HCT116 (cell line): ENCODE data around the gene MPV17L2. TPM values are rescaled to one million over a fixed set of nuclear protein-coding genes. Genes with fewer than 3 reads are reported as not detected.

Experiments used
- ATAC-seq: fragments of 200-7000 bp; cut with Tn5 transposase; 2 replicates; pipeline ENCODE4 v1.9.1; 2020; ENCODE audit warnings: mild to moderate bottlenecking, moderate library complexity
- BruUV-seq: library from RNA; stranded (reverse); fragments of 400-500 nt; replicated peaks from 2 replicates; lab custom pipeline; 2021; lab: Mats Ljungman, UMichigan
- CTCF ChIA-PET: fragments of 300-600 bp; sonication (Branson Sonifier 250); formaldehyde crosslinking; loops from one replicate; lab custom pipeline; 2021; ENCODE audit warnings: antibody characterized with exemption; lab: Charles Lee
- POLR2A ChIA-PET: fragments of 300-600, 350-600 bp; sonication (Branson Sonifier 250); formaldehyde crosslinking; loops from one replicate; lab custom pipeline; 2021; ENCODE audit warnings: antibody characterized with exemption; lab: Charles Lee
- RAD21 ChIA-PET, 2 experiments: fragments of 300-600 bp; sonication (Branson Sonifier 250); formaldehyde crosslinking; loops; one replicate each; lab custom pipeline; 2023; ENCODE audit warnings: low total read pairs in 2 of 2; ENCODE audit not compliant: uncharacterized antibody in 2 of 2, unreplicated experiment in 2 of 2, low non-redundant PET in 1 of 2; lab: Charles Lee
- DNase-seq: peaks from one replicate; pipeline ENCODE4 v3.0.0-alpha.2; 2010; ENCODE audit warnings: low read depth, low spot score
- H2AFZ ChIP-seq: fragments of 200-600 bp; shearing (Covaris generic), sonication (generic); 2 replicates; pipeline ENCODE4 v1.6.1; 2017; ENCODE audit warnings: low read depth, mixed run types, mixed read lengths, antibody characterized with exemption, low read length; ENCODE audit not compliant: poor library complexity, severe bottlenecking
- H3K27ac ChIP-seq: 2 replicates; pipeline ENCODE4 v1.5.1; 2012; ENCODE audit warnings: low read depth, low read length
- H3K27me3 ChIP-seq: fragments of 200-600 bp; sonication (generic); 2 replicates; pipeline ENCODE4 v1.6.1; 2016; ENCODE audit warnings: mixed run types, low read length, mixed read lengths; ENCODE audit not compliant: insufficient read depth
- H3K36me3 ChIP-seq, 2 experiments: fragments of 200-500 bp in 1 of 2; fragments of 200-600 bp in 1 of 2; sonication (Bioruptor generic) in 1 of 2; sonication (generic) in 1 of 2; 2 replicates each; pipeline versions ENCODE4 v1.5.1 to v1.6.1; 2014 to 2016; ENCODE audit warnings: low read length in 2 of 2, inconsistent platforms in 1 of 2, mixed read lengths in 1 of 2, mixed run types in 1 of 2; ENCODE audit not compliant: insufficient read depth in 2 of 2, control insufficient read depth in 1 of 2
- H3K4me1 ChIP-seq, 2 experiments: fragments of 200-600 bp in 1 of 2; sonication (generic) in 1 of 2; 2 replicates each; pipeline versions ENCODE4 v1.5.1 to v1.6.1; 2012 to 2017; ENCODE audit warnings: low read length in 2 of 2, inconsistent platforms in 1 of 2, mild to moderate bottlenecking in 1 of 2, mixed read lengths in 1 of 2, mixed run types in 1 of 2, moderate library complexity in 1 of 2; ENCODE audit not compliant: insufficient read depth in 2 of 2, control insufficient read depth in 1 of 2
- H3K4me2 ChIP-seq: fragments of 200-600 bp; sonication (generic); 2 replicates; pipeline ENCODE4 v1.6.1; 2017; ENCODE audit warnings: mixed run types, low read length, mixed read lengths
- H3K4me3 ChIP-seq, 2 experiments: fragments of 200-600 bp in 1 of 2; sonication (generic) in 1 of 2; replicated peaks in 1 of 2; 2 replicates each; pipeline ENCODE4 v1.5.1; 2011 to 2016; ENCODE audit warnings: low read length in 2 of 2, control low read depth in 1 of 2, low read depth in 1 of 2, mild to moderate bottlenecking in 1 of 2, mixed read lengths in 1 of 2, mixed run types in 1 of 2
- H3K79me2 ChIP-seq: fragments of 200-600 bp; sonication (generic); 2 replicates; pipeline ENCODE4 v1.6.1; 2017; ENCODE audit warnings: mild to moderate bottlenecking, mixed run types, low read length, moderate library complexity, mixed read lengths; ENCODE audit not compliant: insufficient read depth
- H3K9ac ChIP-seq: fragments of 200-600 bp; sonication (generic); 2 replicates; pipeline ENCODE4 v1.6.1; 2016; ENCODE audit warnings: low read length, mixed read lengths
- H3K9me2 ChIP-seq: fragments of 200-600 bp; sonication (generic), shearing (Covaris generic); 2 replicates; pipeline ENCODE4 v1.6.1; 2017; ENCODE audit warnings: mixed run types, mild to moderate bottlenecking, moderate library complexity; ENCODE audit not compliant: insufficient read depth
- H3K9me3 ChIP-seq, 2 experiments: fragments of 200-500 bp in 1 of 2; fragments of 200-600 bp in 1 of 2; sonication (Bioruptor generic) in 1 of 2; sonication (generic) in 1 of 2; 2 replicates each; pipeline ENCODE4 v1.6.1; 2014 to 2017; ENCODE audit warnings: low read length in 2 of 2, mixed read lengths in 2 of 2, inconsistent platforms in 1 of 2, low read depth in 1 of 2, mild to moderate bottlenecking in 1 of 2, mixed run types in 1 of 2, moderate library complexity in 1 of 2; ENCODE audit not compliant: control insufficient read depth in 1 of 2, insufficient read depth in 1 of 2
- H4K20me1 ChIP-seq: fragments of 200-600 bp; sonication (generic), shearing (Covaris generic); 2 replicates; pipeline ENCODE4 v1.6.1; 2017; ENCODE audit warnings: mixed run types, mild to moderate bottlenecking, moderate library complexity; ENCODE audit not compliant: insufficient read depth
- EGR1 ChIP-seq: IDR thresholded peaks from 2 replicates; pipeline ENCODE4 v1.6.1; 2012; ENCODE audit warnings: low read depth
- FOSL1 ChIP-seq: IDR thresholded peaks from 2 replicates; pipeline ENCODE4 v1.6.1; 2012; ENCODE audit warnings: low read depth
- JUND ChIP-seq: IDR thresholded peaks from 2 replicates; pipeline ENCODE4 v1.6.1; 2012
- POLR2A ChIP-seq: IDR thresholded peaks from 2 replicates; pipeline ENCODE4 v1.7.0; 2011; ENCODE audit warnings: borderline replicate concordance; ENCODE audit not compliant: insufficient read depth, insufficient read length; ENCODE audit errors: extremely low read depth
- RAD21 ChIP-seq: IDR thresholded peaks from 2 replicates; pipeline ENCODE4 v1.6.1; 2012; ENCODE audit warnings: low read depth, mild to moderate bottlenecking
- SIN3A ChIP-seq: IDR thresholded peaks from 2 replicates; pipeline ENCODE4 v1.6.1; 2012; ENCODE audit warnings: low read depth
- SP1 ChIP-seq: IDR thresholded peaks from 2 replicates; pipeline ENCODE4 v1.6.1; 2012; ENCODE audit warnings: low read depth
- TCF7L2 ChIP-seq: IDR thresholded peaks from 2 replicates; pipeline ENCODE4 v1.7.0; 2011; ENCODE audit warnings: borderline replicate concordance, inconsistent platforms; ENCODE audit not compliant: insufficient read depth, insufficient read length; ENCODE audit errors: extremely low read depth
- ZNF274 ChIP-seq: fragments of 200-500 bp; sonication (Bioruptor generic); IDR thresholded peaks from 2 replicates; pipeline ENCODE4 v1.6.1; 2014; ENCODE audit warnings: mild to moderate bottlenecking, low read depth, low read length, inconsistent platforms
- intact Hi-C: fragments of 100-400 bp; cut with micrococcal nuclease; formaldehyde crosslinking; loops from 2 replicates; pipeline ENCODE4 v1.10.0; 2022
- total RNA-seq: library from RNA; stranded (reverse); gene quantifications from one replicate; pipeline ENCODE4 v1.2.1, GENCODE V29; 2021; ENCODE audit not compliant: unreplicated experiment
- TF ChIP-seq, protein P1 (sequence below): IDR thresholded peaks from 2 replicates; pipeline ENCODE4 v1.6.1; 2012; ENCODE audit warnings: low read depth

MPV17L2 gene
- total RNA-seq, 1 experiment from 2014 or later, result 18.7 TPM

DNA sequence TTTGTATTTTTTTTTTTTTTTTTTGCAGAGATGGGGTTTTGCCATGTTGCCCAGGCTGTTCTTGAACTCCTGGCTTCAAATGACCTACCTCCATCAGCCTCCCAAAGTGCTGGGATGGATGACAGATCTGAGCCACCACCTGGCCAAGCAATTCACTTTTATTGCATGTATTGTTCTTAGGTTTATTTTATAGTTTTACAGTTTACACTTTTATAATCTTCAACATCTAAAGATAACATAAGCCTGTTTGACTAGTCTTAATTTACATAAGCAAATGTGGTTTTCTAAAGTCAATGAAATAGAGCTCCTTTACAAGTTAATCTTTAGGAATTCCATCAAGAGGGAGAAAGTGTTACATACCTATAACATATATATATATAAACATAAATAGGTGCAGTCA, 9.5 kb upstream of the MPV17L2 start:
- Histone ChIP-seq H3K4me1 (peaks cover 14 to 21% of the 10 kb centered on the region in 2 experiments), H3K27me3 (no peaks in the 10 kb centered on the region), H3K36me3 (no peaks in the 10 kb centered on the region), H3K9me3 (no peaks in the 10 kb centered on the region), H3K4me2 (no peak overlapping the region), H3K79me2 (no peaks in the 10 kb centered on the region), H3K9ac (no peak overlapping the region), H2AFZ (no peak overlapping the region), H4K20me1 (no peaks in the 10 kb centered on the region), H3K27ac (no peak overlapping the region), H3K4me3 (no peak overlapping the region), H3K9me2 (no peaks in the 10 kb centered on the region)
- POLR2A ChIA-PET, result no interaction called here
- ATAC-seq, result no peak
- RAD21 ChIA-PET, result no interaction called here
- intact Hi-C loops, result no loop called here
- DNase-seq, result no peak
- CTCF ChIA-PET, result interaction anchor here (1.0 kb wide), 1 partner anchor 22 kb away, joined by 3 read pairs; no protein-coding TSS in a partner anchor
- no TSS peak for BruUV-seq
- TF ChIP-seq SIN3A, result no peak
- TF ChIP-seq POLR2A, result no peak
- TF ChIP-seq TCF7L2, result no peak
- no peak for TF ChIP-seq ZNF274
- TF ChIP-seq SP1, result no peak
- TF ChIP-seq JUND, result no peak
- no peak for TF ChIP-seq EGR1
- TF ChIP-seq FOSL1, result no peak
- TF ChIP-seq, protein P1, sequence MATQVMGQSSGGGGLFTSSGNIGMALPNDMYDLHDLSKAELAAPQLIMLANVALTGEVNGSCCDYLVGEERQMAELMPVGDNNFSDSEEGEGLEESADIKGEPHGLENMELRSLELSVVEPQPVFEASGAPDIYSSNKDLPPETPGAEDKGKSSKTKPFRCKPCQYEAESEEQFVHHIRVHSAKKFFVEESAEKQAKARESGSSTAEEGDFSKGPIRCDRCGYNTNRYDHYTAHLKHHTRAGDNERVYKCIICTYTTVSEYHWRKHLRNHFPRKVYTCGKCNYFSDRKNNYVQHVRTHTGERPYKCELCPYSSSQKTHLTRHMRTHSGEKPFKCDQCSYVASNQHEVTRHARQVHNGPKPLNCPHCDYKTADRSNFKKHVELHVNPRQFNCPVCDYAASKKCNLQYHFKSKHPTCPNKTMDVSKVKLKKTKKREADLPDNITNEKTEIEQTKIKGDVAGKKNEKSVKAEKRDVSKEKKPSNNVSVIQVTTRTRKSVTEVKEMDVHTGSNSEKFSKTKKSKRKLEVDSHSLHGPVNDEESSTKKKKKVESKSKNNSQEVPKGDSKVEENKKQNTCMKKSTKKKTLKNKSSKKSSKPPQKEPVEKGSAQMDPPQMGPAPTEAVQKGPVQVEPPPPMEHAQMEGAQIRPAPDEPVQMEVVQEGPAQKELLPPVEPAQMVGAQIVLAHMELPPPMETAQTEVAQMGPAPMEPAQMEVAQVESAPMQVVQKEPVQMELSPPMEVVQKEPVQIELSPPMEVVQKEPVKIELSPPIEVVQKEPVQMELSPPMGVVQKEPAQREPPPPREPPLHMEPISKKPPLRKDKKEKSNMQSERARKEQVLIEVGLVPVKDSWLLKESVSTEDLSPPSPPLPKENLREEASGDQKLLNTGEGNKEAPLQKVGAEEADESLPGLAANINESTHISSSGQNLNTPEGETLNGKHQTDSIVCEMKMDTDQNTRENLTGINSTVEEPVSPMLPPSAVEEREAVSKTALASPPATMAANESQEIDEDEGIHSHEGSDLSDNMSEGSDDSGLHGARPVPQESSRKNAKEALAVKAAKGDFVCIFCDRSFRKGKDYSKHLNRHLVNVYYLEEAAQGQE, result no peak
- no peak for TF ChIP-seq RAD21
